Osteocyte (in vitro differentiated cells): ENCODE data around the gene PCNP. TPM values are rescaled to one million over a fixed set of nuclear protein-coding genes. Genes with fewer than 3 reads are reported as not detected.

Source experiments
- DNase-seq: peaks from one replicate; pipeline ENCODE4 v3.0.0; 2021; ENCODE audit warnings: mixed read lengths; ENCODE audit not compliant: unreplicated experiment; ENCODE audit errors: extremely low spot score
- H3K27ac Mint-ChIP-seq: one replicate; pipeline ENCODE4 v1.8.0; 2021; ENCODE audit warnings: mild to moderate bottlenecking, mixed read lengths; ENCODE audit not compliant: unreplicated experiment
- H3K27me3 Mint-ChIP-seq: one replicate; pipeline ENCODE4 v1.8.0; 2021; ENCODE audit warnings: mixed read lengths; ENCODE audit not compliant: unreplicated experiment
- H3K36me3 Mint-ChIP-seq: one replicate; pipeline ENCODE4 v1.8.0; 2021; ENCODE audit warnings: mixed read lengths; ENCODE audit not compliant: unreplicated experiment
- H3K4me1 Mint-ChIP-seq: one replicate; pipeline ENCODE4 v1.8.0; 2021; ENCODE audit warnings: mixed read lengths; ENCODE audit not compliant: unreplicated experiment
- H3K4me3 Mint-ChIP-seq: one replicate; pipeline ENCODE4 v1.8.0; 2021; ENCODE audit warnings: mild to moderate bottlenecking, moderate library complexity, mixed read lengths; ENCODE audit not compliant: unreplicated experiment
- H3K9me3 Mint-ChIP-seq: one replicate; pipeline ENCODE4 v1.8.0; 2021; ENCODE audit warnings: mixed read lengths; ENCODE audit not compliant: unreplicated experiment
- CTCF ChIP-seq: fragments of 200-600 bp; sonication (generic); IDR thresholded peaks from 2 replicates; pipeline ENCODE4 v1.5.0; 2021; ENCODE audit warnings: antibody characterized with exemption, mild to moderate bottlenecking, moderate library complexity
- long read RNA-seq: library from polyadenylated mRNA; unstranded; transcript quantifications from one replicate; pipeline ENCODE4 v2.0.0, GENCODE V29; 2021
- total RNA-seq: library from RNA; stranded (reverse); gene quantifications from 2 replicates; pipeline ENCODE4 v1.2.1, GENCODE V29; 2021

Gene PCNP, protein sequence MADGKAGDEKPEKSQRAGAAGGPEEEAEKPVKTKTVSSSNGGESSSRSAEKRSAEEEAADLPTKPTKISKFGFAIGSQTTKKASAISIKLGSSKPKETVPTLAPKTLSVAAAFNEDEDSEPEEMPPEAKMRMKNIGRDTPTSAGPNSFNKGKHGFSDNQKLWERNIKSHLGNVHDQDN
- 139 and 144 TPM in 2 replicates for total RNA-seq
- long read RNA-seq, transcript PCNP-207 (5 exons, 786 nt) = minor isoform, 17 of 820 reads
- long read RNA-seq, transcript PCNP-202 (5 exons, 2,165 nt) = minor isoform, 271 of 820 reads
- long read RNA-seq, transcript PCNP-204 (4 exons, 2,028 nt) = minor isoform, 62 of 820 reads
- long read RNA-seq, transcript PCNP-201 (5 exons, 2,342 nt) = major isoform, 371 of 820 reads
- long read RNA-seq, partial matches to known transcripts = 15 of 820 reads
- long read RNA-seq, other reads (novel, unspliced or antisense) = 69 of 820 reads

DNA sequence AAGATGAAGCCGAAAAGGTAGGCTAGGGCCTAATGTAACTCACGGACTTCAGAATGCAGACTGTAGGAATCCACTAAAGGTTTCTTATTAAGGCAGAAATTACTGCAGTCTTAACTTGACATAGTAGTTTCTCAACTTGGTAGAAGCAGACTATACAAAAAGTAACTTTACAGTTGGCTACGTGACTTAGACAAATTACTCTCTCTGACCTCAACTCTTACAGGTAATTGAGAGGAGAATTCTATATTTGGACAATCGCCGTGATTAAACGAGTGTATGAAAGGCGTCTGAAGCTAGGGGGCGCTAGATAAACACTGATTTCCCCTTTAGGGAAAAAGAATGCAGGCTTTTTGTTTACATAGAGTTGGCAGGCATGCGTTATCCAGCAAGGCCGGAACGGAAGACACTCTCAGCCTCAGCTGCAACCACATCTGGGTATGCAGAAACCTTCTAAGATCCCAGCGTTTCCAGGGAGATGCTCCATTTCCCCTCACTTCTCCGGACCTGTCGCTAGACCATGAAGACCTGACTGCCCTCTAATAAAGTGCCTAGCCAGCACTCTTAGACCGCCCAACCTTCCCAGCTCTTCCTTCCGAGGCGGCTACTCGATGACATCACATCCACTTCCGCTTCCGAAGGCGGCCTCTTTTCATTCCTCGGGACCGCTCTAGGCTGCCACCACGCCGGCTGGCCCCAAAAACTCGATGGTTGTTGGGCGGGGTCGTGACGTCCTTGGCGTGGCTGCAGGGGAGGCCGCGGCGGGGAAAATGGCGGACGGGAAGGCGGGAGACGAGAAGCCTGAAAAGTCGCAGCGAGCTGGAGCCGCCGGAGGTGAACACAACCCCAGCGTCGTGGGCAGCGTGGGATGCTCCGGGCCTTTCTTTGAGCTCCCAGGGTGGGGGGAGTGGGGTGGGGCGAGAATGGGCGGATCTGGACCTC, at the start of gene PCNP:
Gene PCNP, plus strand, starts transcription at position 732 of the 939 bp plus-strand sequence. Its CDS starts 36 bp downstream, at position 768.
- H3K4me3 Mint-ChIP-seq = peak within 1 kb of the TSS; percentile 95
- H3K27ac Mint-ChIP-seq = peak within 1 kb of the TSS; percentile 97
- no peaks in the 10 kb centered on the region for H3K27me3 Mint-ChIP-seq
- DNase-seq = peak; percentile 99
- TF ChIP-seq CTCF = peak; percentile 92
- peaks cover 12% of the 10 kb centered on the region for H3K36me3 Mint-ChIP-seq
- no peaks in the 10 kb centered on the region for H3K9me3 Mint-ChIP-seq
- peaks cover 32% of the 10 kb centered on the region for H3K4me1 Mint-ChIP-seq

- Mint-ChIP-seq H3K27ac (no peak overlapping the region), H3K9me3 (peaks cover 3% of the 10 kb centered on the region), H3K36me3 (no peaks in the 10 kb centered on the region), H3K4me3 (no peak overlapping the region), H3K4me1 (no peaks in the 10 kb centered on the region), H3K27me3 (peaks cover 12% of the 10 kb centered on the region)
- no peak for DNase-seq
- TF ChIP-seq CTCF = no peak
Observed at GRCh38 chr3:101527441-101527840, 46.5 kb upstream of the PCNP start.

GRCh38 chr3:101527906-101528305, 46.1 kb upstream of the PCNP start:
- Mint-ChIP-seq H3K27me3 (peaks cover 11% of the 10 kb centered on the region), H3K4me1 (no peaks in the 10 kb centered on the region)

GRCh38 chr3:101529816-101530685, 43.9 kb upstream of the PCNP start:
- H3K4me3 Mint-ChIP-seq = no peak overlapping the region
- no peaks in the 10 kb centered on the region for H3K4me1 Mint-ChIP-seq
- H3K9me3 Mint-ChIP-seq = peaks cover 3% of the 10 kb centered on the region
- H3K27me3 Mint-ChIP-seq = peaks cover 10% of the 10 kb centered on the region
- no peak for DNase-seq
- H3K27ac Mint-ChIP-seq = no peak overlapping the region
- TF ChIP-seq CTCF = no peak
- H3K36me3 Mint-ChIP-seq = no peaks in the 10 kb centered on the region

More at GRCh38 chr3:101527906-101528305, 46.1 kb upstream of the PCNP start:
- Mint-ChIP-seq H3K27ac (no peak overlapping the region), H3K4me3 (no peak overlapping the region), H3K9me3 (peaks cover 3% of the 10 kb centered on the region), H3K36me3 (no peaks in the 10 kb centered on the region)
- no peak for TF ChIP-seq CTCF
- DNase-seq = no peak
